GF-D8 (cell line): Measurements from ENCODE around the gene NHEJ1.
A peak's percentile ranks its signal among the peaks of the same experiment; 100 is the strongest.

Experiments used
- DNase-seq: peaks from one replicate; lab custom pipeline; 2025; lab: John Stamatoyannopoulos, UW

The NHEJ1 gene

GRCh38 chr2:219182331-219183150 is 21.9 kb upstream of the NHEJ1 start:
- no peak for DNase-seq

- DNase-seq = no peak
Measured at GRCh38 chr2:219181531-219181930, 20.9 kb upstream of the NHEJ1 start.

DNA sequence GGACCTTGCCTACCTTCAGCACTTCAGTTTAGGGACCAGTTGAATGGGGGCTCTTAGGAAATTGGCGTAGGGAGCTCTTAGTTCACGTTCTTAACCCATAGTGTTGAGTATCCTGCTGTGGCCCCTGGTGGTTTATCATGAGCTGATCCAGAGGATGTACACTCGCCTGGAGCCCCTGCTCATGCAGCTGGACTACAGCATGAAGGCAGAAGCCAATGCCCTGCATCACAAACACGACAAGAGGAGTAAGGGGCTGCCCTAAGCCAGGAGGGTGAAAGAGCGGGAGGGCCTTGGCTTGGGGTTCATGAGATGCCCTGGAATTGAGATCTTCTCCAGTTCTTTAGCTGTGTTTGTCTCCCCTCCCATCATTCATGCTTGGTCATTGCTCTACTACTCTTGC is 20.3 kb upstream of the NHEJ1 start:
- no peak for DNase-seq

DNA sequence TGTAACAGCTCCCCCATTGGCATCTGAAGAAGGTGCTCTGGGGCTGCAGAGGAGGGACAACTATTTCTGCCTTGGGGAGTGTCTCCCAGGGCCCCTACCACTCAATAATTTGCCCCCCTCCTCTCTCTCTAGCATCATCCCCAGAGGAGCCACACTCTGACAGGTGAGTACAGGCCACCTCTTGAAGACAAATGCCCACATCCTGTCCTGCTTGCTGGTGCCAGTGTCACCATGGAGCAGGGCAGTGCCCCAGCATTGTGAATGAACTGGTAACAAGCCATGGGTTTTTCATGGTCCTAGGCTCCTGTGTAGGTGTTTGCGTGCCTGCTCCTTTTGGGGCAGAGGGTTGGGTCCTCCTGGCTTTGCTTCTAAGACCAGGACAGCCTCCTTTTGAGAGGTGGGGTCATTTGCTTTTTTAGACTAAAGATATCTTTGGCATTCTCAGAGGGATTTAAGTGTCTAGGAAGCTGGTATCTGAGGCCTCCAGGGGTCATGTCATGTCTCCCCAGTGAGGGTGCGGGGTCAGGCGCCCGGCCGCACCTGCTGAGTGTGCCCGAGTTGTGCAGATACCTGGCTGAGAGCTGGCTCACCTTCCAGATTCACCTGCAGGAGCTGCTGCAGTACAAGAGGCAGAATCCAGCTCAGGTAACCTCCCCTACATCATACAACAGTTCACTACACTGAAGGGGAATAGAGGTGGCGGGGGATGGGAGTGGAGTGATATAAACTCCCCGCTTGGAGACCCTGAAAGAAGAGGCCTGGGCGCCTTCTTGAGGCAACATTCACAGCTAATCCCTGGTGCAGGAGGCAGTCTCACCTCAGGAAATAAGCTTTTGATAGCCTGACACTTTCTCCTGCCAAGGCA is 19.2 kb upstream of the NHEJ1 start:
- no peak for DNase-seq

DNA sequence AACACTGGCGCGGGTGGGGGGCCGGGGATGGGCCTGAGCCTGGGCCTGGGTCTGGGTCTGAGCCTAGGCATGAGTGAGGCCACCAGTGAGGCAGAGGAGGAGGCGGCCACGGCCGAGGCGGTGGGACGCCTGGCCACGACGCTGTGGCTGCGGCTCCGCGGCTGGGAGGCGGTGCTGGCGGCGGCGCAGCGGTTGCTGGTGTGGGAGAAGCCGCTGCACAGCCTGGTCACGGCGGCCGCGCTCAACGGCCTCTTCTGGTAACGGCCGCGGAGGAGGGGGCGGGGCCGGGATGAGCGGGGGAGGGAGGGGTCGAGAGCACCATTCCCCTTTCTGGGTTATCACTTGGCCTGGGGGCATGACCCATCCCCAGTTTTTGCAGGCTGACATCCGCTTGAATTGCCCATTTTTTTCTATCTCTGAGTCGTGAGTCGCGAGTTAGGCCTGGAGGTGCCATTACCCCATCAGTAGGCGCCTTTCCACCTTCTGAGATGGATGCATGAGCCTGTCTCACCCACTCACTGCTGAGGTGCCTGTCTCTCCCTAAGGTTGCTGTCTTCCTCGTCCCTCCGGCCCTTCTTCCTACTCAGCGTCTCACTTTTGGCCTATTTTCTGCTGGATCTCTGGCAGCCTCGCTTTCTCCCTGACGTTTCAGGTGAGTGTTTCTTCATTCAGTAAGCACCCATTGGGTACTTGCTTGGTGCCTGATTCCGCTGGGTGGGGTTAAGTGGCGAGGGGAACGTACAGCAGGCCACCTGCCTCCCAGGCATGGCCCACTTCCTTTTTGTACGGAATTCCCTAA is 18.0 kb upstream of the NHEJ1 start:
- no peak for DNase-seq

DNA sequence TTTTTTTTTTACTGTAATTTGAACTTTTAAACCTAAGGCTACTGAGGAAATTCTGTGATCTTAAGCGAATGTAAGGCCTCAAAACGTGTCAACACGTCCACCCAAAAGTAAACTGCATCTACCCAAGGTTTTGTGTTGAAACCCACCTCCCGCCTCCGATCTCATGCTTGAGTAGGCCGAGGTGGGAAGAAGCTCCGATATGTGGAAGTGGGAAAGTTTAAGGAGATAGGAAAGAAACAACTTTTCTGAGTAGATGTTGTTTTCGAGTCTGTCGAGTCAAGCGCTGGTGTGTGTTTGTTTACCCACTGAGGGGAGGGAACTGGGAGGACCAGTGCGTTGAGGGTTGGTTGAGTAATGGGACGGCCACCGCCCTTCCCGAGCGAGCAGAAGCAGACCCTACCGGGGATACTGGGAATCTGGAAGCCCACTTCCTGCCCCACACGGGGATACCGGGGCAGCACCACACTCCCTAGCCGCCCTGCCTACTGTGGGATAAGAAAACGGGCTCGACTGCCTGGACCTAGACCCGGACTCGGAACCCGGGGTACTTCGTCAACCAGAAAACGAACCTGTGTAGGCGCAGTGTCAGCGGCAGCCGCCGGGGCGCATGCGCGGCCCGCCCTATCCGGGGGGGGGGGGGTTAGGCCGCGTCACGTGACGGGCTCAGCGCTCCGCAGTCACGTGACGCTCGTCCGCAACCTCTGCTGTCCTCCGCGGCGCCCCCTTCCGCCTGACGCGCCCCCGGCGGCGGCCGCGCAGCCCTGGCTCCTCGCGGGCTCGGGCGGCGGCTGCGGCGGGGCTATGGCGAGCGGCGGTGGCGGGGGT is 17.1 kb upstream of the NHEJ1 start, which contains the start of gene RETREG2:
RETREG2 (plus strand) TSS at position 724 of the 825 bp plus-strand sequence; CDS start at position 802, 78 bp downstream.
- DNase-seq = peak; percentile 65

DNA sequence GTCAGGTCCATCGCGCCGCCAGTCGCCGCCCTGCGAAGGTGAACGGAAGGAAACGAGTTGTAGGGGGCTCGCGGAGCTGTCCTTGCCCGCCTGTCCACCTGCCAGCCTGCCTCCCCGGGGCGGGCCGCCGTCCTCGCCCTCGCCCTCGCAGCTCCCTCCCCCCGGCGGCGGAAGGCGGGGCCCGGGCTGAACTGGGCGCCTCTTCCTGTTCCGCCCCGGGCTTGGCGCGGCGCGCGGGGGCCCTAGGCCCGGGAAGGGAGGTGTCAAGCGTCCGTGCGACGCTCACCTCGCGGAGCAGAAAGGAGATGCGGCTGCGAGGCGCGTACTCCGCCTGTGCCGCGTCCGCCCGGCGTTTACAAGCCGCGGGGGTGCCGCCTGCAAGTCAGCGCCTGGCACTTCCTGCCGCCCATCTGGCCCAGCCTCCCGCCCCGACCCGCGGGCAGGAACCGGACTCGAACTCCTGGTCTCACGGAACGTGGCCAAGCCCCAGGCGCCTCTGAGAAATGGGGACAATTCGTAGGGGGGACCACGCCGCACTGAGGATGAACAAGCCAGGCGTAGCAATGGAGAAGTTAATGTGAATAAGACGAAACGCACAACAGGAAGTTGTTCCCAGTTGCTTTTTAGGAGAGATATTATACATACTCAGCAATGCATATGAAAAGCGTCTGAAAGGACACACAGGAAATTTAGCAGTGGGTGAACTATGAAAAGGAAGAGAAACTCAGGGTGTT is 16.4 kb upstream of the NHEJ1 start, which contains the start of gene CNPPD1:
CNPPD1 (minus strand) TSS at position 108 of the 734 bp plus-strand sequence; CDS start at position 11, 97 bp downstream.
- DNase-seq = peak; percentile 75

GRCh38 chr2:219175928-219176817 is 15.6 kb upstream of the NHEJ1 start:
- DNase-seq = peak; percentile 15

GRCh38 chr2:219175486-219175885 is 14.9 kb upstream of the NHEJ1 start:
- DNase-seq = no peak

- no peak for DNase-seq
Measured at GRCh38 chr2:219174801-219175200, 14.2 kb upstream of the NHEJ1 start.

DNA sequence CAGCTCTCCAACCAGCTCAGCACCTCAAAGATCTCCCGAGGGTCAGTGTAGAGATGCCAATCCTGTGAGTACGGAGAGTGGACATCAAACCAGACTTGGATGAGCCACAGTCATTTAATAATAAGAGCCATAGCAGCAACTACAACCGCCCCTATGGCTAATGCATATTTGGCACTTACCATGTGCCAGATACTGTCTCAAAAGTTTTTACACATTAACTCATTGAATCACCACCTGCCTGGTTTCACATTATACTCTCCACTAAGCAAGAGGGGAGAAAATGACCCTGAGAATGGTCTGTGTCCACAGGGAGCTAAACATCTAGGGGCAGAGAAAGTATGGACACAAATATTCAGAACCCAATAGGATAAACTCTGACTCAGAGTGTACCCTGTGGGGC is 13.5 kb upstream of the NHEJ1 start:
- no peak for DNase-seq

DNA sequence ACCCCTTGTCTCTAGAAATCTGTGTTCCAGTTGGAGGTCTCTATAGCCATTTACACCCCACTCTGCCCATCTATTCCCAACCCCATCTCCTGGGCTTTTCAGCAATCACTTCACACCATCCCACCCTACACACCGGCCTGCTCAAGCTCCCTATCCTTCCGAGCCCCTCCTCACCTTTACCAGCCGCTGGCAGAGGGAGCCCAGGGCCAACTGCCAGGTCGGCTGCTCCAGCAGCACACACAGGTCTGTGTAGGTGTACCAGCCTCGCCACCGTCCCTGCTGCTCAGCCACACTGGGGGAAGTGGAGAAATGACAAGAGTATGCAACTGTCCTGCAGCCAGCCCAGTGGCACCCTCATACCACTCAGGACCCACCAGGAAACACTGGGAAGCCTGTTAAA is 12.6 kb upstream of the NHEJ1 start:
- DNase-seq = no peak

- no peak for DNase-seq
Measured at GRCh38 chr2:219172231-219173154, 11.9 kb upstream of the NHEJ1 start.

DNA sequence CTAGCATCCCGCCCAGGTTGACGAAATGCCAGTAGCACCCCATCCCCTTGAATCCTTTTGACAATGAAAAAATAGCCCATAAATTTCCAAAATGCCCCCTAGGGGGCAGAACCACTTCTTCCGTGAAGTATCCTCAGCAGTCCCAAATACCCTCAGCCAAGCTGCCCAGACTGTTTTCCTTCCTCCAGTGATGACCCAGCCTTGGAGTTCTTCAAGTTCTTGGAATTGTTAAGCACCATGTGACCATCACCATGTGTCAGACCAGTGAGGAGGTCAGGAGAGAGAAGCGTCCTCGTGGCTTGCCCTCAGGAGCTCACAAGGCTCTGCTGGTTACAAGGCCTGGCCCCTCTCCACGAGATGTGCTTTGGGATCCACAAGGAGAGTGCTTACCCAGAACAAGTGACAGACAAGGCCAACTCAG is 10.6 kb upstream of the NHEJ1 start:
- DNase-seq = no peak

DNA sequence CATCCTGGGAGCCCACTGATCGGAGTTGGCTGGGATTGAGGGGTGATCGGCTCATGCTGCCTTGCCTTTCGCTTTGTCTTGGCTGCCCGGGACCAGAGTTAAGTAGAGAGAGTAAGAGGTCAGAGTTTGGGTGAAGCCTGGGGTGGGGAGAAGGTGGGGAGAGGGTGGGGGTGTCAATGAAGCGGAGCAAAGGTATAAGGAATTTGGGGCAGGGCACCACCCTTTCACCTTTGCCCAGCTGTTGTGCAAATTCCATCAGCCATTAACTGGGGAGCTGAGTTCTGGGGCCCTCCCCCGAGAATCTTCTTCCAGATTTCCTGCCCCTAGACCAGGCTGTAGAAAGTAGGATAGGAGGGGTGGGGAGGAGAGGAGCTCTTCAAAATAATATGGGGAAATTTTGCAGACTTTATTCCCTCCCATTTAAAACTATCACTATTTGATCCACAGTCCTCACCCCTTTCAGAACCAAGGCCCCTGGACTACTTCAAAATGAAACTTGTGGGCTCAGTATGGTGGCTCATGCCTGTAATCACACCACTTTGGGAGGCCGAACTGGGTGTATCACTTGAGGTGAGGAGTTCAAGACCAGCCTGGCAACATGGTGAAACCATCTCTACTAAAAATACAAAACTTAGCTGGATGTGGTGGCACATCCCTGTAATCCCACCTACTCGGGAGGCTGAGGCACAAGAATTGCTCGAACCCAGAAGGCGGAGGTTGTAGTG is 9.5 kb upstream of the NHEJ1 start, which contains the start of gene SLC23A3:
SLC23A3 (minus strand) TSS at position 100 of the 725 bp plus-strand sequence; CDS start at position 55, 45 bp downstream.
- no peak for DNase-seq

GRCh38 chr2:219168932-219169331 is 8.3 kb upstream of the NHEJ1 start:
- no peak for DNase-seq

GRCh38 chr2:219168526-219168925 is 7.9 kb upstream of the NHEJ1 start:
- no peak for DNase-seq
